K562 (cell line): Measurements from ENCODE around the gene KNL1. TPM values are rescaled to one million over a fixed set of nuclear protein-coding genes. Genes with fewer than 3 reads are reported as not detected.

ENCODE experiments used
- BACH1 ChIP-seq: fragments of 200-800 bp; sonication (Bioruptor generic); IDR thresholded peaks from 2 replicates; pipeline ENCODE4 v1.6.1; 2016; ENCODE audit warnings: missing genetic modification characterization, missing compliant biosample characterization
- CBX3 ChIP-seq, 2 experiments: IDR thresholded peaks; 1 replicate in 1 of 2; 2 replicates in 1 of 2; pipeline ENCODE4 v1.6.1; 2012; ENCODE audit warnings: inconsistent platforms in 2 of 2, low read length in 2 of 2, borderline replicate concordance in 1 of 2, control low read depth in 1 of 2
- E2F8 ChIP-seq: fragments of 450-650 bp; IDR thresholded peaks from 2 replicates; pipeline ENCODE4 v1.7.1; 2018; ENCODE audit warnings: mild to moderate bottlenecking, low read depth; ENCODE audit not compliant: partially characterized antibody
- EP300 ChIP-seq: IDR thresholded peaks from 2 replicates; pipeline ENCODE4 v1.6.1; 2012; ENCODE audit warnings: low read length, improper control_type of control experiment
- KHSRP ChIP-seq: fragments of 450-650 bp; IDR thresholded peaks from 2 replicates; pipeline ENCODE4 v1.6.1; 2017
- MAFG ChIP-seq: fragments of 450-650 bp; conservative IDR thresholded peaks from 2 replicates; pipeline ENCODE4 v1.6.1; 2016; ENCODE audit warnings: missing genetic modification characterization, missing compliant biosample characterization
- PHF21A ChIP-seq: fragments of 450-650 bp; IDR thresholded peaks from 2 replicates; pipeline ENCODE4 v1.6.1; 2017; ENCODE audit warnings: low read depth, borderline replicate concordance
- PTTG1 ChIP-seq: fragments of 450-650 bp; IDR thresholded peaks from 2 replicates; pipeline ENCODE4 v1.6.1; 2016; ENCODE audit warnings: low read depth, mild to moderate bottlenecking, missing genetic modification characterization, missing compliant biosample characterization
- ZNF224 ChIP-seq: sonication (generic); formaldehyde crosslinking; IDR thresholded peaks from 2 replicates; pipeline ENCODE4 v1.8.0; 2022; ENCODE audit warnings: mild to moderate bottlenecking, missing genetic modification reagents
- ZNF449 ChIP-seq: fragments of 250-450 bp; sonication (Bioruptor Pico); IDR thresholded peaks from 2 replicates; pipeline ENCODE4 v1.8.0; 2022; ENCODE audit warnings: moderate library complexity, mild to moderate bottlenecking, inconsistent platforms
- ZNF511 ChIP-seq: sonication (generic); formaldehyde crosslinking; IDR thresholded peaks from 2 replicates; pipeline ENCODE4 v1.8.0; 2022; ENCODE audit warnings: mild to moderate bottlenecking, missing genetic modification reagents
- ZNF77 ChIP-seq: fragments of 250-450 bp; sonication (Bioruptor Pico); IDR thresholded peaks from 2 replicates; pipeline ENCODE4 v1.5.0; 2020
- polyA plus RNA-seq, 8 experiments: library from polyadenylated mRNA; depleted of rRNA in 4 of 8; stranded (reverse) in 5 of 8; unstranded in 3 of 8; fragments of >200 nt; fragmentation: Nextera tagmentation in 2 of 8; fragmentation: Illumina TruSeq in 1 of 8; extraction: Ambion mirVana in 2 of 8; extraction: Trizol in 1 of 8; gene quantifications; 2 replicates each; pipeline versions ENCODE4 v1.2.1 to v1.2.3, GENCODE V29; 2011 to 2014; ENCODE audit warnings: inconsistent platforms in 1 of 8, missing spikeins in 1 of 8
- total RNA-seq, 7 experiments: library from RNA; depleted of rRNA in 6 of 7; stranded (reverse); fragments of >200 nt in 6 of 7; fragmentation: Illumina TruSeq in 2 of 7; extraction: Trizol in 2 of 7; gene quantifications; 2 replicates each; pipeline versions ENCODE4 v1.2.1 to v1.2.3, GENCODE V29; 2011 to 2021; ENCODE audit warnings: low replicate concordance in 1 of 7
- TF ChIP-seq, protein P1 (sequence below): fragments of 250-450 bp; sonication (Bioruptor Pico); IDR thresholded peaks from 2 replicates; pipeline ENCODE4 v1.5.0; 2021; ENCODE audit warnings: mild to moderate bottlenecking, moderate library complexity
- TF ChIP-seq, protein P2 (sequence below): fragments of 250-450 bp; sonication (Bioruptor Pico); IDR thresholded peaks from 2 replicates; pipeline ENCODE4 v1.9.0; 2021; ENCODE audit warnings: mild to moderate bottlenecking, inconsistent platforms

The KNL1 gene
- total and polyA plus RNA-seq, 9 of the 15 experiments (the other 6 are each of a cell fraction or from before 2014, with no cell fraction given): 14.5 to 65.4 (median 34.6) TPM

- peak; percentile 100 for TF ChIP-seq E2F8
- TF ChIP-seq ZNF511 (CRISPR knock-in tag): peak; percentile 72; the same call in 1 of the 2 replicates
- TF ChIP-seq BACH1 (tag): no peak
- no peak for TF ChIP-seq MAFG
- no peak for TF ChIP-seq ZNF449 (CRISPR knock-in tag)
- TF ChIP-seq, protein P1, sequence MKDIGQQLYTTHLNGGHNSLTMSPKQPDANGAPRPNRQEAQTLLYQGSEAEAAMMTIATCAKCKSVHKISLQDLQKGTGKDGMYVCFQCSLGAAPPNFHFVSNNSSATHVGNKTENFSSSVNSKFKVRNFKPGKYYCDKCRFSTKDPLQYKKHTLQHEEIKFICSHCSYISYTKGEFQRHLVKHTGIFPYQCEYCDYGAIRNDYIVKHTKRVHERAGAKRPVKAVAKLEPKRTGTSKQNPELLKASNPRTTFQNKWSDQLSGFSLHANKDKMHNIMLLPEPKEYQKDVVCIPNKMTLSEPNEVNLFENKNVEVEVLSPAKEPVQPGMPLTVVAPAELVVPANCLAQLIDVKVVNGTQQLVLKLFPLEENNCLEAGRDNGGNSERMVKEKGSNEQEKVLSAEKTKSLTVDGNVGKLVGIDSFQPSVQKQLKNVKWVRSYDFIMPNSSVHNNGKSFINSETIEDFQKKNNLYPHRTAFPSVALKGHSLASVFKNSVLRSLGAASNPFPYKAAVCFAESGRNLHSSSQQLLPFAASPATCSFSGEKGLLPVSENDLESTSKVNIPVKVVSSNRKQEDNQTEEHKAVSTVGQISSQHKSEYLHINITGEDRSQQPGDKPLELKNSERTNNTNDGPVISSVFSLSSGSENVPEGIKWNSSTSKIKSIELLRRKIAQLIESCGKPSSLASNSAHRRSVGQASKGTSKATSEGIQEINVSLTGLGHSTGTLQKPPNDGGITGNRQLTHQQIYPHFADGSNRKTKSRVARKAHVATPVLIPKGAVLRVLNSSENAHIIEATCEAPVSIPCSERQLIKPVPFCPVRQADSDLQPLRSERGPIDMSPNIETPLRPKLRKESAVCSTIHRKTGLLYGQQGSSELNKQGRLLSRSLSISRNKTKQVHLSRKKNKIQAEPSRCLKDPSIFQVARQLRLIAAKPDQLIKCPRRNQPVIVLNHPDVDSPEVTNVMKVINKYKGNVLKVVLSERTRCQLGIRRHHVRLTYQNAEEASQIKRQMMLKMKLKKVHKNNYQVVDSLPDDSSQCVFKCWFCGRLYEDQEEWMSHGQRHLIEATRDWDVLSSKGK (CRISPR knock-in tag): no peak
- TF ChIP-seq, protein P2, sequence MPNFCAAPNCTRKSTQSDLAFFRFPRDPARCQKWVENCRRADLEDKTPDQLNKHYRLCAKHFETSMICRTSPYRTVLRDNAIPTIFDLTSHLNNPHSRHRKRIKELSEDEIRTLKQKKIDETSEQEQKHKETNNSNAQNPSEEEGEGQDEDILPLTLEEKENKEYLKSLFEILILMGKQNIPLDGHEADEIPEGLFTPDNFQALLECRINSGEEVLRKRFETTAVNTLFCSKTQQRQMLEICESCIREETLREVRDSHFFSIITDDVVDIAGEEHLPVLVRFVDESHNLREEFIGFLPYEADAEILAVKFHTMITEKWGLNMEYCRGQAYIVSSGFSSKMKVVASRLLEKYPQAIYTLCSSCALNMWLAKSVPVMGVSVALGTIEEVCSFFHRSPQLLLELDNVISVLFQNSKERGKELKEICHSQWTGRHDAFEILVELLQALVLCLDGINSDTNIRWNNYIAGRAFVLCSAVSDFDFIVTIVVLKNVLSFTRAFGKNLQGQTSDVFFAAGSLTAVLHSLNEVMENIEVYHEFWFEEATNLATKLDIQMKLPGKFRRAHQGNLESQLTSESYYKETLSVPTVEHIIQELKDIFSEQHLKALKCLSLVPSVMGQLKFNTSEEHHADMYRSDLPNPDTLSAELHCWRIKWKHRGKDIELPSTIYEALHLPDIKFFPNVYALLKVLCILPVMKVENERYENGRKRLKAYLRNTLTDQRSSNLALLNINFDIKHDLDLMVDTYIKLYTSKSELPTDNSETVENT (CRISPR knock-in tag): peak; percentile 79
- TF ChIP-seq PHF21A: no peak
- TF ChIP-seq ZNF77 (CRISPR knock-in tag): no peak
- no peak for TF ChIP-seq ZNF224 (CRISPR knock-in tag)
- TF ChIP-seq EP300: no peak; the same call in 1 of the 2 replicates
- no peak for TF ChIP-seq KHSRP
- no peak for TF ChIP-seq CBX3 (IDR thresholded peaks at IDR 0.05; ENCODE audit: borderline replicate concordance in 1 of 2, low read length in 2 of 2)
- TF ChIP-seq PTTG1 (tag): no peak
These were observed 100.8 kb downstream of the KNL1 start, which contains the start of gene RAD51 (continued) for GRCh38 chr15:40694688-40695468.
